Measurements from ENCODE around the gene TCOF1.

TCOF1 gene

DNA sequence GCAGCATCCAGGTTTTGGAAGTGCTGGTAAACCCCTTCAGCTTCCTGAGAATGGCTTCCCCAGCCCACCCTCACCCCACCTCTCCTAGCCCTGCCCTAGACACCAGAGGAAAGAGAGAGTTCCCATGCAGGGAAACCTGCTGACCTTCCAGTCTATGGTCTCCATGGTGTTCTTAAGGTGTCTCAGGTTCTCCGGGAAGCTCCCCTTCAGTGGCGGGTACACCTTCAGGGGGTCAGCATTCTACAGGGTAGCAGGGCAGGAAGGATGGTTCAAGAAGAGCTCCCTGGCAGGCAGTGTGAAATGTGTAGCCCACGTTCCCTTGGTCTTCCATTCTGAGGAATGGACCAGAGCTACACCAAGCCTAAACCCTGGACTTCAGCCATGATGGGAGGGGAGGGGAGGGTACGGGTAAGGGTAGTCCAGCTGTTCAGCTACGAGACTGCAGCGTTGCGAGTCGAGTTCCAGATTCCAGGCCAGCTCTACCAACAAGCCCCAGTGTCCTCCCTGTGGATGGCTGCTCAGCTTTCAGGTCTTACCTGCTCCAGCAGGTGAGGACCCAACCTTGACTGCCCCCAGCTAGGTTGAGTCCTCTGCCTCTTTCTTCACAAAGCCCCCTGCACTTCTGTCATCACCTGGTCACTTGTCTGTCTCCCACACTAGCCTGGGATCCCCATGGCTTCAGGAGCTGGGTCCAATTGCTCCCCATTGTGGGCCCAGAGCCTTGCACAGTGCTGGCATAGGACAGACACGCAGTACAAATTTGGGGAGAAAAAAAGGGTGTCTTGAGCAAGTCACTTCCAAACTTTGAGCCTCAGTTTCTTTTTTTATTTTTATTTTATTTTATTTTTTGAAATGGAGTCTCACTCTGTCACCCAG lies 47.7 kb downstream of the TCOF1 start:
- H3K27ac Mint-ChIP-seq, result peak overlapping the region; percentile 91
- DNase-seq, result no peak
- peaks cover 3 to 6% of the 10 kb centered on the region in 2 donors for H3K27me3 Mint-ChIP-seq
- ATAC-seq (replicated peaks), result no peak
- H3K36me3 Mint-ChIP-seq, result peaks cover 67 to 90% of the 10 kb centered on the region in 2 donors
- peaks cover 60 to 74% of the 10 kb centered on the region in 2 donors for H3K4me1 Mint-ChIP-seq
- peak overlapping the region; percentile 30 to 59 for H3K4me3 Mint-ChIP-seq
- H3K9me3 Mint-ChIP-seq, result no peaks in the 10 kb centered on the region

DNA sequence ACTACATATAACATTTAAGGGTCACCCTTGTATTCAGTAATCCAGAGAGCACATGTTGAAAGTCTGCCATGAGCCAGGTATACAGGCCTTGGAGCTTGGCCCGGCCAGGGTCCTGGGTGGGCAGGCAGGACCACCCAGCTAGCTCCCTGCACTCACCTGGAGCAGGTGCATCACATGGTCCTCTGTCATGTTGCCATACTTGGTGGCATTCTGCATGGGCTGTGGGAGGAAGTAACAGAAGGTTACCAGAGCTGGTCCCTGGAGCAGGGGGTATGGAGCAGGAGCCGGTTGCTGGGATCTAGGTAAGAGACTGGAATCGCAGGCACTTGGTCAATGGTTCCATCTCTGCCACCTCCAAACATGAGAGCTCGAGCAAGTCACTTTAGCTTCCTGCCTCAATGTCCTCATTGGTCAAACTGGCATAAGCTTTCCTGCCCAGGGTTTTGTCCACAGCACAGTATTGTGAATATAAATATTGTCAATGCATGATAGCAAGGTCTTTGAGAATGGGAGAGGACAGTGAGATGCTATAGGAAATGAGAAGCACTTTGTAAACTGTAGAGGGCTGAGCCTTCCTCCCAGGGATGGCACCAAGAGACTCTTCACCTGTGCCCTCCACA lies 48.7 kb downstream of the TCOF1 start:
- no peak for ATAC-seq (replicated peaks)
- Mint-ChIP-seq H3K9me3 (no peaks in the 10 kb centered on the region), H3K27ac (peak overlapping the region; percentile 100), H3K4me1 (peaks cover 58 to 70% of the 10 kb centered on the region in 2 donors), H3K4me3 (peak overlapping the region; percentile 95 to 96), H3K27me3 (peaks cover 0 to 10% of the 10 kb centered on the region in 2 donors), H3K36me3 (peaks cover 70 to 92% of the 10 kb centered on the region in 2 donors)
- no peak for DNase-seq

DNA sequence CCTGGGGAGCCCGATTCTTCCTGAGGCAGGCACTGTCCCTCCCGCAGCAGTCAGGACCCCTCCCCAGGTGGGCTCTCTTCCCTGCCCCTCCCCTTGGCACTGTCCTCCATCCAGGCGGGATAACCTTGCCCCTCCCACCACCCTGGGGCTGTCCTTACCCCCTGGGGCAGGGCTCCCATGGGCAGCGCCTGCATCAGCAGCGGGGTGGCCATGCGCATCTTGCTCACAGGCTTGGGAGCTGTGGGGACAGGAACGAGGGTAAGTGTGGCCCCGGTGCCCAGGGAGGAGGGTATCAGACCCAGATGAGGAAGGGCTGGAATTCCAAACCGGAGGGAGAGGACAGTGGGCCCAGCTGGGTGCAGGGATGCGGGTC lies 49.2 kb downstream of the TCOF1 start:
- Mint-ChIP-seq H3K36me3 (peaks cover 71 to 92% of the 10 kb centered on the region in 2 donors), H3K27me3 (peaks cover 0 to 10% of the 10 kb centered on the region in 2 donors), H3K4me3 (peak overlapping the region; percentile 95 to 96), H3K27ac (peak overlapping the region; percentile 100), H3K4me1 (peaks cover 53 to 65% of the 10 kb centered on the region in 2 donors), H3K9me3 (no peaks in the 10 kb centered on the region)
- ATAC-seq (replicated peaks), result no peak
- no peak for DNase-seq

DNA sequence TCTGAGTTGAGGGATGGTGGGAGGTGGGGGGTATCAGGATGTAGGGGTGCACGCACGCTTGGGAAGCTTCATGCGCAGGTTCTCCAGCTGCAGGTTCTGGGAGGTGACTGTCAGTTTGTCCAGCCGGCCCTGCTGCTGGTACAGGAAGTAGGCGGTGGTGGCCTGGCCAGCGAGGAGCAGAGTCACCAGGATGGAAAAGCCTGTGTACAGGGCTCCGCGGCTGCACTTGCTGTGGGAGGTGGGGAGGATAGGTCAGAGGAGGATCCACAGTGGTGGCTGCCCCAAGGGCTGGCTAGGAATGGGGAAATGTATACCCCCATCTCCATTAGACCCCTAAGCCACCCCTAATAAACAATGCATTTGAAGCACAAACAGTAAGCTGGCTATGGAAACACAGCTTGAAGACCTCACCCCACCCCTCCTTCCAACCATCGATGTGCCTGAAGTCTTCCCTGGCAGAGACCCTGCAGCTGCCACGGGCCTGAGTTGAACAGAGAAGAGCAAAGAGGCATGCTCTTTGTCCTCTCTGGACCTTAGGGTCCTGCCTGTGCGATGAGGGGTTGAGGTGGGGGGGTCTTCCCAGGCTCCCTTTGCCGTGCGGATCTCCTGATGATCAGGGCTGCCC lies 49.7 kb downstream of the TCOF1 start:
- Mint-ChIP-seq H3K27ac (peak overlapping the region; percentile 100), H3K4me1 (peaks cover 50 to 62% of the 10 kb centered on the region in 2 donors), H3K27me3 (peaks cover 0 to 10% of the 10 kb centered on the region in 2 donors)

DNA sequence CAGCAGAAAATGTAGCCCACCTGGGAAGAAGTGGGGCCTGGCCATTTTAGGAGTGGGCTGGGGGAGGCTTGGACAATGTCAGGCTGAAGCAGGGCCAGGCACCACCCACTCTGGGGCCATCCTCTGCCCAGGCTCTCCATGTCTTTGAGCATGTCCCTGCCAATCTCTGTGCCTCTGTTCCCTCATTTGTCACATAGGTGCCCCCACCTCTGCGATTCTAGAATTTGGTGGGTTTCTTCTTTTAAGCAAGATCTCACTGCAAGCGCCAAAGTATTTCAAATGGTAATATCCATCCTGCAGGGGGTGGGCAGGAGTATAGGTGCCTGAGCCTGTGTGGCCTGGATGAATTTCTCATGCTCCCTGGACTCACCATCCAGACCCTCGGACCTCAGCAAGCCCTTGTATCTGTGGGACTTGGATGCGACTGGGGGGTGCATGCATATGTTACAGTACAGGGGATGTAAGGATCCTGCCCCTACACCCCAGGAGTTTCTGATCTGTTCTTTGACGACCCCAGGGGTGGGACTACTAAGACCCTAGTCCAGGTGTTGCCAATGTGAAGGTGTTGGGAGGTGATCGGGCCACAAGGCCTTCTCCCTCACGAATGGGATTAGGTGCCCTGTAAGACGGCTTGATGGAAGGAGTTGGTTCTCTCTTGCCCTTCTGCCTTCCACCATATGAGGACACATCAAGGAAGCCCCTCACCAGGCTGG lies 50.9 kb downstream of the TCOF1 start:
- peak overlapping the region; percentile 100 for H3K27ac Mint-ChIP-seq
- ATAC-seq (replicated peaks), result no peak

More for the DNA sequence above, 49.7 kb downstream of the TCOF1 start:
- Mint-ChIP-seq H3K4me3 (peak overlapping the region; percentile 95 to 96), H3K9me3 (no peaks in the 10 kb centered on the region), H3K36me3 (peaks cover 68 to 91% of the 10 kb centered on the region in 2 donors)
- DNase-seq (no peak), ATAC-seq (replicated peaks) (no peak)

DNA sequence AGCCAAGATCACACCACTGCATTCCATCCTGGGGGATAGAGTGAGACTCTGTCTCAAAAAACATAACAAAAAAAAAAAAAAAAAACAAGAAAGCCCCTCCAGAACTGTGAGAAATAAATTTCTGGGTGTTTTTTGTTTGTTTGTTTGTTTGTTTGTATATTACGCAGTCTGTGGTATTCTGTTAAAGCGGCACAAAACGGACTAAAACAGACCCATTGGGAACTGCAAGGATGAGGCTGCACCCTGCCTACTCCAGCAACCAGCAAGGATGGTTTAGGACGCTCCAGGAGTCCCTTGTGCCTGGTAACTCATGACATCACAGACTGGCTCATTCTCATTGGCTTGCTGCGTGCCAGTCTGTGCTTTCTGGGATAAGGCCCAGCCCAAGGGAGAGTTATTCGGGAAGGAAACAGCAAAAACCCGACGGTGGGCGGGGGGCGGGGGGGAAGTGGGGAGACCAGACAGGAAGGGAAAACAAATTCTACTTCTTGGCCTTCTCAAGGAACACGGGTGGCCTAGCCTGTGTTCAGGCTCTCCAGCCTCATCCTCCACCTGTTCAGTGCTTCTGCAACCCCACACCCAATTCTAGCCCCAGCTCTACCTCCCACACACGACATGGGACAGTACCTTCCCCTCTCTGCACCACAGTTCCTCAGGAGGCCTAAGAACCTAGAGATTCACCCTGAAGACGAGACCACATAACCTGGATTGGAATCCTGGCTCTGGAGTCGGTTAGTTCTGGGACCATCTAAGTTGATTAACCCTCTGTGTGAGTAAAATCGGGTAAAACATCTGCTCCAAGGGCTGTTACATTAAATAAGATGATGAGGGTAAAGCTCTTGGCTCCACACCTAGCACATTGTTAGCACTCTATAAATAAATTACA lies 52.4 kb downstream of the TCOF1 start:
- Mint-ChIP-seq H3K4me3 (peak overlapping the region; percentile 95 to 96), H3K9me3 (peaks cover 3 to 5% of the 10 kb centered on the region in 2 donors), H3K27me3 (peaks cover 6 to 16% of the 10 kb centered on the region in 2 donors), H3K36me3 (peaks cover 68 to 77% of the 10 kb centered on the region in 2 donors), H3K27ac (peak overlapping the region; percentile 100), H3K4me1 (peaks cover 59 to 77% of the 10 kb centered on the region in 2 donors)
- ATAC-seq (replicated peaks) (peak; percentile 32 to 35), DNase-seq (peak; percentile 73)

More for the DNA sequence above, 50.9 kb downstream of the TCOF1 start:
- Mint-ChIP-seq H3K27me3 (peaks cover 6 to 16% of the 10 kb centered on the region in 2 donors), H3K4me1 (peaks cover 57 to 66% of the 10 kb centered on the region in 2 donors), H3K9me3 (peaks cover 3 to 5% of the 10 kb centered on the region in 2 donors), H3K36me3 (peaks cover 68 to 87% of the 10 kb centered on the region in 2 donors), H3K4me3 (peak overlapping the region; percentile 95 to 96)
- DNase-seq, result no peak

DNA sequence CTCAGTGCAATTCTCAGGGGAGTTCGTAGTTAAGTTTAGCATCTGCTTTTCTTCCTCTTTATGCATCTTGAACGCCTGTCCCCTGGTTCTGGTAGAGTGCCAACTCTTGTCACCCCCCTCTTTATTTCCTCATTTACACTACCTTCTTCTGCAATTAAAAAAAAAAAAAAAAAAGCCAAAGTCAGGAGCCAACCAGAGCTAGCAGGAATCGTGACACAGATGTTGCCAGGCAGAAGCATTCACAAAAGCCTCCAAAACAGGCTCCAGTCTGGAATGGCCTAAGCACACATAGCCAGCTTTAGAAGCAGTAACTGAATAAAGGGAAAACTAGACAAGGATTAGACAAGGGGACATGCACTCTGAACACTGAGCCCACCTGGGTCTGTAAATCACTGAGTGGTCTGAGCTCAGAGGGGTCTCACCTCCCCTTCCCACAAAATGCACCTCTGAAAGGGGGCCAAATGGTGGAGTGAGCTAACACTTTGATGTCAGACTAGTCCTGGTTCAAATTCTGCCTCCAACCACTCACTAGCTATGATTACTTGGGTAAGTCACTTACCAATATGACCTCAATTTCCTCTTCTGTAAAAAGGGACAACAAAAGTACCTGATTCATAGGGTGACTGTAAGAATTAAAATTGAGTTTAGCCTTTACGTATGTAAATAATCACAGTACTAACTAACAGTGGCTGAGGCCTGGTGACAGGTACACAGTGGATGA lies 53.2 kb downstream of the TCOF1 start:
- H3K4me1 Mint-ChIP-seq, result peaks cover 58 to 83% of the 10 kb centered on the region in 2 donors
- ATAC-seq (replicated peaks), result peak; percentile 26 to 36

DNA sequence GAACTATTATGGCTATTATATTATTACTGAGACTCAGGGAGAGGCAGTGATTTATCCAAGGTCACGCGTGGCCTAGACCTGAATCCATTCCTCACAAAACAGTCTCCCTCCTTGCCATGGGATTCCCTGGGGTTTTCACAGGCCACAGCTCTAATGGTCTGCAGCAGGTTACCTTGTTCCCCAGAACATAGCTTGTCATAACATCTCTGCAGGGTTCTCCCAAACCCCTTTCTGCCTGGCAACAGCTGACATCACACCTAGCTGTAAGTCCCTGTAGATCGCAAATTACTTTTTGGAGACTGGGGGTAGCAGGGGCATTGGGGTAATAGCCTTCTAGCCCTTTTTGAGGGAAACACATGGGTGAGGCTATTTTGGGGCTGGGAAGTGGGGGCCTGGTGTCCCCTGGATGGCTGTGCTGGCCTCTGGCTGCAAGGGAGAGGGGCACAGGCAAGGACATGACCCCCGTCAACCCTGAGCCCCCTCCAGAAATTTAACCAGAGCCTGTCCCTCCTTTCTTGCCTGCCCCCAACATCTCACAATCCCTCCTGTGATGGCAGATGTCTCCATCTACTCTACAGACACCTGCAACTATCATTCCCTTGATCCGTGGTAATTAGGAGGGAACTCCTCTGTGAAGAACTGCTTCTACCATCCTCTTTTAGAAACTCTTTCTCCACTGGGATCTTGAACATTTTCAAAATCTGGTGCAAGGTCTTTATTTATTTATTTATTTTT lies 53.9 kb downstream of the TCOF1 start:
- DNase-seq (peak; percentile 69), ATAC-seq (replicated peaks) (peak; percentile 13 to 27)
- Mint-ChIP-seq H3K27ac (peak overlapping the region; percentile 100), H3K9me3 (peaks cover 3 to 5% of the 10 kb centered on the region in 2 donors), H3K27me3 (peaks cover 6 to 16% of the 10 kb centered on the region in 2 donors), H3K4me1 (peaks cover 59 to 84% of the 10 kb centered on the region in 2 donors), H3K36me3 (peaks cover 58 to 66% of the 10 kb centered on the region in 2 donors), H3K4me3 (peak overlapping the region; percentile 95 to 96)

More for the DNA sequence above, 53.2 kb downstream of the TCOF1 start:
- peak overlapping the region; percentile 100 for H3K27ac Mint-ChIP-seq
- H3K36me3 Mint-ChIP-seq, result peaks cover 65 to 73% of the 10 kb centered on the region in 2 donors
- H3K4me3 Mint-ChIP-seq, result peak overlapping the region; percentile 95 to 96
- peaks cover 6 to 16% of the 10 kb centered on the region in 2 donors for H3K27me3 Mint-ChIP-seq
- DNase-seq, result peak; percentile 67
- peaks cover 3 to 5% of the 10 kb centered on the region in 2 donors for H3K9me3 Mint-ChIP-seq

DNA sequence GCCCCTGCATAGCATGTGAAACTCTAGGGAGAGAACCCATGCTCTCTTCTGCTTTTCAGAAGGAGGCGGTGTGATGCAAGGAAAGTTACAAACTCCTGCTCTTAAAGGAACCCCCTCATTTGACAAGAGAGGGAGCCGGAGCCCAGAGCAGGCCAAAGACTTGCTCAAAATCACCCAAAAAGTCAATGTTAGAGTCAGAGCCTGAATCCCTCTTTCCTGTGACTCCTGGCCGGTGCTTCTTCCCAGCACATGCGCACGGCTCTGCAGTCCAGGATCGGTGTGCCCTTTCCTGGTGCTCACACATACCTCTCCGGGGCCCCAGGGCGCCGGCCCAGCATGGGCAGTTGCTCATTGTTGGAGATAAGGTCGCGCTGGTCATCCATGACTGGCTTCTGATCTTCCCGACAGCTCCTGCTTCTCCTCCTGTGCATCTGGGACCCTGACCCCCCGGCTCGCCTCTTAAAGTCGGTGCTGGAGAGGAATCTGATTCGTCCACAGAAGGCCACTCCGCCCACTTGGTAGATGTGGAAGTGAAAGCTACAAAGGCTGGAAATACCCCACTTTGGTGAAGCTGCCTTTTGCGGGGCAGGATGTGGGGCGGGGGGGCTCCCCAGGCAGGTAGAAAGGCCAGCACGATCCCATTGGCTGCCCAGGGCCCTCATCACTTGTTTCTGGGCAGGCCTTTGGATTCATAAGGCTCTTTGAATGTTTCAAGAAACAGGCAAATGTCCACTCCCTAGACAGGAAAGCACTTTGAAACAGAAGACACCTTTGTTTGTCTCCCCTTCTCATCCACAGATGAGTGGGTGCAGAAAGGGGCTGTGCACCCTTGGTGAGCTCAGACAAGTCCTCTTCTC lies 55.0 kb downstream of the TCOF1 start, which contains the start of gene CD74:
Gene CD74, minus strand, starts transcription at position 592 of the 857 bp plus-strand sequence. Its CDS starts 161 bp downstream, at position 431.
- Mint-ChIP-seq H3K4me3 (peak within 1 kb of the TSS; percentile 95 to 96), H3K4me1 (peaks cover 50 to 81% of the 10 kb centered on the region in 2 donors), H3K27me3 (peaks cover 6 to 16% of the 10 kb centered on the region in 2 donors), H3K27ac (peak within 1 kb of the TSS; percentile 100), H3K36me3 (peaks cover 48 to 55% of the 10 kb centered on the region in 2 donors), H3K9me3 (peaks cover 3 to 5% of the 10 kb centered on the region in 2 donors)
- DNase-seq (peak; percentile 98), ATAC-seq (replicated peaks) (peak; percentile 66 to 72)

DNA sequence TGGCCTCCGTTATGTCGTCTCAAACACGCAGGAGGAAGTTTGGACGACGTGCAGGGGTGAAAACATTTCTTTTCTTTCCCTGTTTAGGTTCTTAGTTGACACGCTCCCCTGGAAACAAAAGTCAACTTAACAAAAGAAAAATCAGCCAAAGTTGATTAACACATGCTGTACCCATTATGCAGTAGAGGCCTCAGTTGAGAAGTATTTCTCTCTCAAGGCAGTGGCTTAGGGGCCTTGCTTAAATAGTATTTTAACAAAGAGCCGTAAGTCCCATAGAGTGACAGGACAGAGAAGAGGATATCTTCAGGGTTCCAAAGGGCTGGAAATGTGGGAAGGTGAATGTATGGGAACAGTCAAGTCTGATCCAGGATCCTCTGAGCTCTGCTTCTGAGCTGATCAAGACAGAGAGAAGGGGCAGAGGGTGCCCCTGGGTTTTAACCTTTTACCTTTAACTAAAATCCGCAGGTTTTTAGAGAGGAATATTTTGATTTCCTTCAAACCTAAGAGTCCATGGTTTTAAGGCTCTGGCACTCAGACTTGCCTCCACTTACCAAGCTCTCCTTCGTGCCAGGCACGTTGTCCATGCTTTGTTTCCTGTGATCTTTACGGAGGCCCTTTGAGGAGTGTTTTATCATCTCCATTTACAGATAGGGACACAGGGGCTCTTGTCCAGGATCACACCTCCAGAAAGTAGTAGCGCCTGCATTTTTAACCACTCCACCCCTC lies 55.8 kb downstream of the TCOF1 start:
- H3K36me3 Mint-ChIP-seq, result peaks cover 40 to 47% of the 10 kb centered on the region in 2 donors
- ATAC-seq (replicated peaks) (no peak), DNase-seq (no peak)
- peaks cover 3 to 5% of the 10 kb centered on the region in 2 donors for H3K9me3 Mint-ChIP-seq
- H3K27ac Mint-ChIP-seq, result peak overlapping the region; percentile 100
- peaks cover 48 to 73% of the 10 kb centered on the region in 2 donors for H3K4me1 Mint-ChIP-seq
- H3K4me3 Mint-ChIP-seq, result peak overlapping the region; percentile 95 to 96
- H3K27me3 Mint-ChIP-seq, result peaks cover 6 to 16% of the 10 kb centered on the region in 2 donors
